GM21390 (cell line): Measurements from ENCODE around the gene SEMA4B.
A peak's percentile ranks its signal among the peaks of the same experiment; 100 is the strongest.

ENCODE experiments used
- ATAC-seq: cut with Tn5 transposase; IDR thresholded peaks from one replicate; pipeline ENCODE4 v1.9.1; 2021; ENCODE audit not compliant: unreplicated experiment

The SEMA4B gene

GRCh38 chr15:90205050-90205848 lies 4.1 kb downstream of the SEMA4B start:
- ATAC-seq: no peak

GRCh38 chr15:90205886-90206285 lies 4.8 kb downstream of the SEMA4B start:
- no peak for ATAC-seq

- ATAC-seq: no peak
Observed at GRCh38 chr15:90207252-90207651, 6.1 kb downstream of the SEMA4B start.

- no peak for ATAC-seq
Observed at GRCh38 chr15:90208356-90208755, 7.2 kb downstream of the SEMA4B start.

GRCh38 chr15:90209591-90209990 lies 8.5 kb downstream of the SEMA4B start:
- peak; percentile 58 for ATAC-seq

- ATAC-seq: no peak
Observed at GRCh38 chr15:90210593-90210992, 9.5 kb downstream of the SEMA4B start.

GRCh38 chr15:90211009-90211408 lies 9.9 kb downstream of the SEMA4B start:
- no peak for ATAC-seq

GRCh38 chr15:90211440-90212143 lies 10.5 kb downstream of the SEMA4B start:
- no peak for ATAC-seq

GRCh38 chr15:90212221-90213098 lies 11.3 kb downstream of the SEMA4B start:
- no peak for ATAC-seq

- ATAC-seq: no peak
Observed at GRCh38 chr15:90213122-90213817, 12.1 kb downstream of the SEMA4B start.

- ATAC-seq: no peak
Observed at GRCh38 chr15:90213818-90214204, 12.7 kb downstream of the SEMA4B start.

GRCh38 chr15:90214553-90215196 lies 13.5 kb downstream of the SEMA4B start:
- no peak for ATAC-seq

GRCh38 chr15:90217671-90218394 lies 16.7 kb downstream of the SEMA4B start:
- ATAC-seq: no peak

GRCh38 chr15:90219421-90220141 lies 18.5 kb downstream of the SEMA4B start:
- ATAC-seq: no peak

GRCh38 chr15:90221246-90221900 lies 20.2 kb downstream of the SEMA4B start:
- no peak for ATAC-seq

GRCh38 chr15:90222547-90222946 lies 21.4 kb downstream of the SEMA4B start:
- ATAC-seq: no peak

GRCh38 chr15:90223441-90224165 lies 22.5 kb downstream of the SEMA4B start:
- no peak for ATAC-seq

- ATAC-seq: no peak
Observed at GRCh38 chr15:90225047-90225446, 23.9 kb downstream of the SEMA4B start.
